Bladder microvascular endothelial cell (primary cell): ENCODE data around the gene L3MBTL1. TPM values are rescaled to one million over a fixed set of nuclear protein-coding genes. Genes with fewer than 3 reads are reported as not detected.

Experiments
- total RNA-seq: library from RNA; depleted of rRNA; stranded (reverse); fragments of >200 nt; gene quantifications from 2 replicates; pipeline ENCODE4 v1.2.3, GENCODE V29; 2014

Gene L3MBTL1
- total RNA-seq: 1.5 and 5.0 TPM in 2 replicates

GRCh38 chr20:43507150-43508080 is at the start of gene L3MBTL1:
Gene L3MBTL1 (plus strand): TSS chr20:43507697. CDS start chr20:43513504, 5,807 bp downstream.

GRCh38 chr20:43558412-43559146 is 51.1 kb downstream of the L3MBTL1 start, which contains the start of gene SGK2:
Gene SGK2 (plus strand): TSS chr20:43559027. CDS start chr20:43566496, 7,469 bp downstream.

DNA sequence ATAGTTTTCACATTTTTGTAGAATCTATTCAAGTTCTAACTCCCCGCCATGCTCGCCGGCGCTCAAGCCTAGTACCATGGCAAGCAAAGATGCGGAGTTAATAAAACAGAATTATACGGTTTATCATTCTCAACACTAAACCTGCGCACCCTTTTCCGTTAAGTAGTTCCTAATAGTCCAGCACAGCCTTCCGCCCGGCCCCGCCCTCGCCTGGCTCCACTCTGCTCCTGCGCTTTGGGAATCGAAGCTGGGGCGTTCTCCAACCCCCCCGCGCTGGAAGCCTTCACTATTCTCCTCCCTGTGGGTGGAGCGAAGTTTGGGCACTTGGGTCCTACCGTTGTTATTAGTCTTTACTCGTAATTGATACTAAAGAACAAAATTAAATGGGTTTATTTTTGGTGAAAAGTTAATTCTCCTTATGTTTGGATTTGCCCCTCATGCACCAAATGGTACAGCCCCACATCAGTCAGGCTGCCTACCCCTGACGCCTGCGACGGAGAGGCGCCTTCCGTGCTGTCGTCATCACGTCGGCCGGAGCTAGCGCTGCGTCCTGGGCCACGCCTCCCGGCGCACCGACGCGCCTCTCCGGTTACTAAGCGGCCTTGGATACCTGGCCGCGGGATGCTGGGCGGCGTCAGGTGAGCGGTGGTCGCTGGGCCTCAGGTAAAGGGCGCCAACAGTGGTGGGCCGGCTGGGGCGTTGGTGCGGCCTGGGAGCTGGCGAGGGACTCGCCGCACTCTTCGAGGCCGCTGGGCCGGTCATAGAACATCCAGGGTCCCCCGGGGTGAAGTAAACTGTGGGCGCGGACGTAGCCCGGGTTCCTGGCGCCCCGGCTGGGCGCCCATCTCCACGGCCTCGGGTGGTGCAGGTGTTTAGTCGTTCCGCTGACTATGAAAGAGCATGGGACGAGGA is 83.2 kb downstream of the L3MBTL1 start, which contains the start of gene IFT52:
Gene IFT52 (plus strand): TSS at position 546 of the 912 bp plus-strand sequence. CDS start 3,762 bp downstream, outside the sequence.

Other genes with a start within 250 kb of the L3MBTL1 start
- gene SRSF6, start 49.8 kb upstream of the L3MBTL1 start, total RNA-seq: 31.9 and 51.6 TPM in 2 replicates
- gene SGK2, start 51.3 kb downstream of the L3MBTL1 start, total RNA-seq: under 0.01 and 0.31 TPM in 2 replicates
- 25.6 and 29.0 TPM in 2 replicates for gene IFT52, start 83.2 kb downstream of the L3MBTL1 start, total RNA-seq
- 15.2 and 17.3 TPM in 2 replicates for gene MYBL2, start 159.4 kb downstream of the L3MBTL1 start, total RNA-seq
- gene GTSF1L, start 219.3 kb downstream of the L3MBTL1 start, total RNA-seq: not detected in 2 replicates